GM20431 (cell line): ENCODE results near the gene SLC7A14.

Experiments used
- in situ Hi-C: fragments of 300-500 bp; cut with MseI, MboI; formaldehyde crosslinking; loops from one replicate; pipeline ENCODE4 v1.15.0; 2020; ENCODE audit warnings: low sequenced_read_pairs; ENCODE audit not compliant: unreplicated experiment

SLC7A14 gene

GRCh38 chr3:170551252-170551651 lies 34.6 kb downstream of the SLC7A14 start:
- in situ Hi-C loops: no loop called here

- in situ Hi-C loops: no loop called here
Observed at GRCh38 chr3:170542704-170543103, 43.2 kb downstream of the SLC7A14 start.

GRCh38 chr3:170539897-170540296 lies 46.0 kb downstream of the SLC7A14 start:
- in situ Hi-C loops: no loop called here

DNA sequence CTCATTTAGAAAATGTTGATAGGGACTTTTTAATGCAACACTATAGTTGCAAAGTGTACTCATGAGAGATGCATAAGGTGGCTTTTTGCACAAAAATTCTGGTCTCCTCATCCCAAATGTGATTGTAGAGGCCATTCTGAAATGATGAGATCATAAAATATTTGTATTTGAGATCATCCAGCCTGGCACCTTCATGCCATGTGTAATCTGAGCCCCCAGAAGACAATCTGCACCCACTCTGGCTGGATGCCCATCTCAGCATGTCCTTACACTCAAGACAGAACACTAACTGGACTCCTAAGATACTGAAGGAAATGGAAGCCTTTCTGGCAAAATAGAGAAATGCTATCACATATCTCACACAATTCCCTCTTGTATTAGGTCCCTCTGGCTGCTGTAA lies 49.2 kb downstream of the SLC7A14 start:
- in situ Hi-C loops: no loop called here

GRCh38 chr3:170534227-170534626 lies 51.6 kb downstream of the SLC7A14 start:
- in situ Hi-C loops: no loop called here

DNA sequence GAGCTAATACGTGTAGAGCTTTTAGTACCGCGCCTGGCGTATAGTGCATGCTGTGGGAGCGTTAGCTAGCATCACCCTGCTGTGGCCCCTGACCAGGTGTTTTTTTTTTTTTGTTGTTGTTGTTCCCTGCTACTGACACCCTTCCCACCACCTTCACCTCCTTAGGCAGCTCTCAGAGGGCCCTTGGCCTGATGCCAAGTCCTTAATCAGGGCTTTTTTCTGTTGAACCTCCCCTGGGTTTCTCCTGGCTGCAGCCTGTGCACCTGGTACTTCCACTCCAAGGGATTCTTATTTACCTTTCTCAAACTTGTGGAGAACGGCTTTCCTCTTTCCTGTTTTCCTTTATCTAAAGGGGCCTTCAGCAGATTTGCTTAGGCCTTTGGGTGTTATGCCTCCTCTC lies 53.3 kb downstream of the SLC7A14 start:
- in situ Hi-C loops: no loop called here

GRCh38 chr3:170531657-170532335 lies 54.1 kb downstream of the SLC7A14 start:
- in situ Hi-C loops: no loop called here

- in situ Hi-C loops: no loop called here
Observed at GRCh38 chr3:170531054-170531453, 54.8 kb downstream of the SLC7A14 start.

- in situ Hi-C loops: no loop called here
Observed at GRCh38 chr3:170529912-170530311, 56.0 kb downstream of the SLC7A14 start.

- in situ Hi-C loops: no loop called here
Observed at GRCh38 chr3:170529346-170529745, 56.5 kb downstream of the SLC7A14 start.

GRCh38 chr3:170528726-170529125 lies 57.1 kb downstream of the SLC7A14 start:
- in situ Hi-C loops: no loop called here

DNA sequence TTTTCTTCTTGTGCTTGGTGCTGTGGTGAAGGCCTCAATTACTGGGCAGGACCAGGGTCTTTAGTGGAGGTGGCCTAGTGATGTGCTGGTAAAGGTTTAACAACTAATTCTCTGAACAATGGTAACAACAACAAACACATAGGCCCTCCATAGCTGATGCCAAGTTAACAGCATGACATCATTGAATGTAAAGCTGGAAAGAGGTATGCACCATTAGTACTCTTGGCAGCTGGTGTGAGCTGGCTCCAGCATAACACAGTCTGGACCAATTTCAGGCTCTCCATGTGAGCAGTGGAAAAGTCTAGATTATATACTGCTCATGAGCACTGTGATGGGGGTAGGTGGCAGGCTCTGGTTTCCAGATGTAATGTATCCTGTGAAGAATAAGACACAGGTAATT lies 61.8 kb downstream of the SLC7A14 start:
- in situ Hi-C loops: no loop called here

DNA sequence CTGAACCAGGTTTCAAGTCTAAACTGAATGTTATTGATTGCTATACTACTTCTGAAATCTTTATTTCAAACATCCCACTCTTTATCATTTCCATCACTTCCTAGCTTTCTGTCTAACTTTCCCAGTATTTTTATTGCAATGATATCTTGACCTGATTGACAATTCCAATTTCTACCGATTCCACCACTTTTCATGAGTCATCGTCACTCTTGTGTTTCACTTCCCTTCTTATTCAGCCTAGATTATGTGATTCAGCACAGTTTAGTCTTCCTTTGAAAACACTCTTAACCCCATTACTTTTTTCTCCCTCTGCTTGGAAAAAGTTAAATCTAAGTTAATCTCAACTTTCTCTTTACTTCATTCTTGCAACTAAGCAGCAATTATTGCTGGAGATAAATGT lies 62.6 kb downstream of the SLC7A14 start:
- in situ Hi-C loops: no loop called here

GRCh38 chr3:170522201-170522600 lies 63.7 kb downstream of the SLC7A14 start:
- in situ Hi-C loops: no loop called here

DNA sequence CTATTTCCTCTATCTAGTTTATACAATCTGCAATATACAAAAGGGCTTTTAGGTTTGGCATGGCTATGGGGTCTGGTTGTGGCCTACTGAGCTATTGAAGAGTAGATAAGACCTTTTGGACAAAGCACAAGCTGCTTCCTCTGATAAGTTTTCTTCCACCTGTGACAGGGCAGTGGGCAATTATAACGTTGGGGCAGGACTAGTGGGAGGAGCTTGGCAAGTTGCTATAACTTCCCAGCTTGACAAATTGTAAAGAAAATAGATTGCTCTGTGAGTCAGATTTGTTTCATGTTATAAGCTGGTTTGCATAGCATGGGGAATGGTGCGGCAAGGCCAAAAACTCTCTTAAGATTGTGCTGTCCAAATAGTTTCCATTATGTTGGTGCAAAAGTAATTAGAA lies 64.9 kb downstream of the SLC7A14 start:
- in situ Hi-C loops: no loop called here

- in situ Hi-C loops: no loop called here
Observed at GRCh38 chr3:170517242-170517945, 68.5 kb downstream of the SLC7A14 start.

- in situ Hi-C loops: no loop called here
Observed at GRCh38 chr3:170513642-170514041, 72.2 kb downstream of the SLC7A14 start.

- in situ Hi-C loops: no loop called here
Observed at GRCh38 chr3:170511371-170511770, 74.5 kb downstream of the SLC7A14 start.

- in situ Hi-C loops: no loop called here
Observed at GRCh38 chr3:170508839-170509238, 77.0 kb downstream of the SLC7A14 start.

- in situ Hi-C loops: no loop called here
Observed at GRCh38 chr3:170508291-170508690, 77.6 kb downstream of the SLC7A14 start.

DNA sequence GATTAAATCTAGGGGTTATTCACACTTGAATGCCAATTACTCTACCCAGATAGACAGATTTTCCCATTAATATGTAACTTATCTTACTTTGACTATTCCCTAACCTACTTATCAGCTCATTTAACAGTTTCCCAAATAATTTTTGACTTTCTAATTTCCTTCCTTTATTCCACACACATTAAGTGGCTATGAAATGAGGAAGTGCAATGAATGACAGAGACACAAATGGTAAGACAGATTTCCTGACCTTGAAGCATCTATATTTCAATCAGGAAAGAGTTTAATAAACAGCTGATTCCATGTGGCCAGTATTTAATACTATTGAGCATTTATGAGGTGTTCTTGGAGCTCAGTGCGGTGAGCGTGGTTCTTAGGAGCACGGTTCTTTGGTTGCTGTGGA lies 78.8 kb downstream of the SLC7A14 start:
- in situ Hi-C loops: no loop called here

DNA sequence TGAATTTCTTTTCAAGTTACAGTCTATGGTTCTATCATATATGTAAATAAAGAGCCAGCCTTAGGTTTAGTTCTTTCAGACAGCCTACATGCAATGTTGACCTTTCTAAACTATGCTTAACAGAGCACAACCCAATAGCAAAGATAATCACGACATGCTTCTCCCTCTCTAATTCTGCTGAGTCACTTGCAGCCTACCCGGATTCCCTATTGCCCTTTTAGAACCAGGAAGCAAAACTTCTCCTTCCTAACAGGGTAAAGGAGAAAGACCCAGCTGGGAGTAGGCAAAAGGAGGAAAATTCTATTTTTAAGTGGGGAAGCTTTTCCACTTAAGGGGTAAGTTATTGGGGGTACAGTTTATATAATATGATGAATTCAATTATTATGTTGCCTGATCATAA lies 79.3 kb downstream of the SLC7A14 start:
- in situ Hi-C loops: no loop called here
